Measurements from ENCODE around the gene COPS4.
A peak's percentile ranks its signal among the peaks of the same experiment; 100 is the strongest.
"Not testable (repeated sequence)": the region's sequence is repeated elsewhere in the genome, so short reads cannot be mapped to it uniquely, and the experiment has no call there.

COPS4 gene

DNA sequence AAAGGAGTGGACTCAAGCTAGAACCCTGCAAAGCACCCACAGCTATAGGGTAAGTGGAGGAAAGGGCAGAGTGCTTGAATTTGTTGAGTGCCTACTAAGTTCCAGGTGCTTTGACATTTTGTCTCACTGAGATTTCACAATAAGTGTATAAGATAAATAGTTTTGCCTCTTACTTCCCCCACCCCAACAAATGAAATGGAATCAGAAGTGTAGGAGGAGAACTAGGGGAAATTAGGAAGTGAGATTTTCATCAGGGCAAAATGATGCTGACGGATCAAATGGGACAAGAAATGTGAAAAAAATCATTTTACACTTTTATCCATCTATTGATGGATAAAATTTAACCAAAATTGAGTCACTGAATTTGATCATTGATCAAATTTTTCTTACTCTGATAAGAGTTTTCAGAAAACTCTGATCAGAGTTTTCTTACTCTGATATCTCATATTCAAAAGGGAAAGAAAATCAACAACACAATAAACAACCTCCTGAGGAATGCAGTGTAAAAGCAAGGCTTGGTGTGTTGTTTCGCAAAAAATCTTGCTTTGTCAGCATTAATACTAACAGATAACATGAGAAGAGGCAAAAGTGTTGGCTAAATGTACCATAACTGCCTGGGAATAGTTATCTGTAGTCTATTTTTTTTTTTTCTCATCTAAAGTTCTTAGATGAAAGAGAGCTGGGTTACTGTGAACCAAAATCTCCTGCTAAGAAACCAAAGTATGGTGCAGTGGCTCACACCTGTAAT, 54.6 kb downstream of the COPS4 start:
- DNase-seq (ENCODE audit: low read depth), result no peak

GRCh38 chr4:83093060-83093640, 58.2 kb downstream of the COPS4 start:
- DNase-seq (ENCODE audit: low read depth), result no peak

DNA sequence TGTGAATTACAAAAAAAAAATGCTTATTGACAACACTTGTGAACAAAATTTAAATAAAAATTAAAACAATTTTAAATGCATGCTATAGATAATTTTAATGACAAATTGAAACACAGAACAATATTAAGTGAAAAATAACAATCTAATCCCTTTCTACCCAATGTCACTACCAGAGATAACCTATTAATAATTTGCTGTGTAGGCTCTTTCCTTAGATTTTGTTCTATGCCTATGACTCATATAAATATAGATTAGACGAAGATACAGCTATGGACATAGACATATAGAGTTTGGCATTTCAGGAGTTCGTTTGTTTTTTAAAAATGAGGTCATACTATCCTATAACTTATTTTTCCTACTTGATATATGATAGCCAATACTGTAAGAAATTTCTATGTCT, 61.4 kb downstream of the COPS4 start:
- DNase-seq (ENCODE audit: low read depth), result no peak

DNA sequence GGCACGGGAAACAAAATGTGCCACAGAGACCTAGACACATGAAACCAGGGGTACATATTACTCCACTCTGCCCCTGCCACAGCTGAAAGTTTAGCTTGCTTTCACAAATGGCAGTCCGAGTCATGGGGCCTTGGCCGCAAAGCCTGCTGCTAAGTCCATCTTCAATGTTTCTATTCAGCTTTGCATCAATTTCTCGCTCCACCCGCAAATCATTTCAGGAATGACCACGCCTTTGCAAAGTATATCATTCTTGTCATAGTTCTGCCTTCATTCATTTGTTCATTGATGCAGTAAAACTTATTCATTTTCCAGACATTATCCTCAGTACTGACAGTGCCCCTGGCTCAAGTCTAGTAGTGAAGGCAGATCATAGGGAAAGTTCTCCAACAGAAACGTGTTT, 70.0 kb downstream of the COPS4 start:
- DNase-seq (ENCODE audit: low read depth), result no peak

DNA sequence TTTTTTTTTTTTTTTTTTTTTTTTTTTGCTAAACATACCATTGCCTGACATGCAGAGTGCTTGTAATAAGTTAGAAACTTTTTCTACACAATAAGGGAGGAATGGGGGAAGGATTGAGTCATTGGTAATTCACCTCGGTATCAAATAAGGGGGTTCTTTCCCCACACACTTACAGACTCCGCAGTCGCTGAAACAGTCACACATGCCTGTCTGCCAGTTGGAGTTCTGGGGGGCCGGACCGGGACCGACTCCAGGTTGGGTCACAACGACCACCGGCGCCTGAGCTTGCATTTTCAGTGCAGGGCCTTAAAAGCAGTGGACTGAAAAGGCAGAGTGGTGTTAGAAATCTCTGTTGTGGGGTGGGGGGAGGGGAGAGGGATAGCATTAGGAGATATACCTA, 72.6 kb downstream of the COPS4 start:
- DNase-seq (ENCODE audit: low read depth), result no peak

- DNase-seq (ENCODE audit: low read depth), result no peak
Measured at GRCh38 chr4:83108101-83108861, 73.3 kb downstream of the COPS4 start.

- peak; percentile 19 for DNase-seq (ENCODE audit: low read depth)
Measured at GRCh38 chr4:83109480-83110222, 74.7 kb downstream of the COPS4 start.

DNA sequence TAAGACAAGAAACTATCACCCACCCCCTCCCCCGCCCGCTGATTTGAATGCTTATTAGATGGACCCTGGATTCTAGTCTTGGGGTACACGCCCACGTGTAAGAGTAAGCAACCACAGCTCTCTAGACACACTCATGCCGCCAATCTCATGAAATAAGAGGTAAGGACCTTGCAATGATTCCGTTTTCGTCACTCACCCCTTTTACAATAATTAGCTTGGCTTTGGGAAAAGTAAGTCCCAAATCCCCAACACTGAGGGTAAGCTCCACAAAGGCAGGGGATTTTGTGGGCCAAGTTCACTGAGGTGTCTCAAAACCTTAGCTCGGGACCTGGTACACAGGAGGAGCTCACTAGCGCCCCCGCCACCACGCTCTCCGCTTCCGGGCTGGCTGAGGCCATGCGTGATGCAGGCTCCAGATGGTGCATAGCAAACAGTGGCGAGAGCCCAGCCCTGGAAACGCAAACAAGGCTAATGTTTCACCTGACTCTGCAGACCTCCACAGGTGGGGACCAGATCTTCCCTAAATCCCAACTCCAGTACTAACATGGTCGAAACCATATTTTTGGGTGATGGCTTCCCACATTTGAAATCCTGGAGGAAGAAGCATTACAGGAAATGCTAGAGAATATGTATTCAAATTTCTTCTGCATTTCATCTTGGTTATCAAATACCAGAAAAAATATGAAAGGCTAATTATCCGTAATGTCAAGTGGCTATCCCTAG, 75.4 kb downstream of the COPS4 start:
- peak; percentile 84 for DNase-seq (ENCODE audit: low read depth)

- DNase-seq (ENCODE audit: low read depth), result no peak
Measured at GRCh38 chr4:83110970-83111750, 76.2 kb downstream of the COPS4 start.

DNA sequence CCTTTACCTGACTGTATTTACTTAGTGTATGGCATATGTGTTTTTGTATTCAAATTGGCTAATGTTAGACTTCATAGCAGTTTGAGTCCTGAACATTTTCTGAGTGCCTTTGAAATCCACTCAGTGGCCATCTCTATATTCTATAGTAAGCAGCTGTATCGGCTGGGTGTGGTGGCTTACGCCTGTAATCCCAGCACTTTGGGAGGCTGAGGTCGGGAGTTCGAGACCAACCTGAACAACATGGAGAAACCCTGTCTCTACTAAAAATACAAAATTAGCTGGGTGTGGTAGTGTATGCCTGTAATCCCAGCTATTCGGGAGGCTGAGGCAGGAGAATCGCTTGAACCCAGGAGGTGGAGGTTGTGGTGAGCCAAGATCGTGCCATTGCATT, 76.8 kb downstream of the COPS4 start:
- not testable (repeated sequence) for DNase-seq (ENCODE audit: low read depth)

DNA sequence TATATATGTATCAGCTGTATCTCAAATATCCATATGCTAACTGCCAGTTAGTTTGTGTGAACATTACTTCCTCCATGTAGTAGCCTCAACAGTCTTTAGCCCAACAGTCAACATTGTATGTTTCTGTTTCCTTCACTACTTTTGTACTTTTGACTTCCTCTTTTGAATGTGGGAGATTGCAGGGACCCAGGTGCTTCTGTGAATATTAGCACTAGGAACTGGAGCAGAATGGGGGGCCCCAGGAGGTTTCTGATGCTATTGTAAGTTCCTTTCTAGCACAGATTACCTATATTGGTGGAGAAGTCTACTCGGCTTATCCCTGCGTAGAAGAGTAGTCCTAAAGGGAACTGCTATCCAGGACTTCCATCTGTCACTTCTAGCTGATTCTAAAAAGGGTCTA, 77.2 kb downstream of the COPS4 start:
- DNase-seq (ENCODE audit: low read depth), result no peak

DNA sequence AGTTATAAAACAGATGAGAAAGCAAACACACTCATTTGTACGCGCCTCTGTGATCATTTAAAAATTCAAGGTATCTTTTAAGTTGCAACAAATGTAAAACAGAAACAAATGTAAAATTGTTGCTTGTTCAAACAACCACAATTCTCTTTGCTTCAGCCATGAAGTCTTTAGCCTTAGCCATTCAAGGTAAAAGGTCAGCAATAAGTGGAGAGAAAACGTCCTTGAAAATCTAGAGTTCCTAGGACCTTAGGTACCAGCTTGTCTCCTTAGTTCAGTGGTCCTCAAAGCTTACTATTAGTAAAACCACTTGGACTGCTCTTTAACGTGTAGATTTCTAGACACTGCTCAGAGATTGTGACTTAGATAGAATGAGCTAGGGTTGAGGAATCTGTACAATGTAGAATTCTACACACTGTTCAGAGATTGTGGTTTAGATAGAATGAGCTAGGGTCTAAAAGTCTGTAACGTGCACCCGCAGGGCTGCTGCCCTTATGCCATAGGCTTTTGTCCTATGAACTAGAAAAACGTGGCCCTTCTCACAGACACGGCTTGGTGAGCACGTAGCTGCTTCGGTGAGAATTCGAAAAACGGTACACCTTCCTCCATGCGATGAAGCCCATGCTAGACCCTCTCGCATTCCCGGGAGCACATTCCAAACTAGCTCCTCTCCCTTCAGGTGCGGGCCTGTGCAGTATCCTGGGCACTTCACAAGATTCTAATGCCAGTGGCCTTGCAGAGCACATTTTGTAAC, 77.9 kb downstream of the COPS4 start:
- DNase-seq (ENCODE audit: low read depth), result no peak

DNA sequence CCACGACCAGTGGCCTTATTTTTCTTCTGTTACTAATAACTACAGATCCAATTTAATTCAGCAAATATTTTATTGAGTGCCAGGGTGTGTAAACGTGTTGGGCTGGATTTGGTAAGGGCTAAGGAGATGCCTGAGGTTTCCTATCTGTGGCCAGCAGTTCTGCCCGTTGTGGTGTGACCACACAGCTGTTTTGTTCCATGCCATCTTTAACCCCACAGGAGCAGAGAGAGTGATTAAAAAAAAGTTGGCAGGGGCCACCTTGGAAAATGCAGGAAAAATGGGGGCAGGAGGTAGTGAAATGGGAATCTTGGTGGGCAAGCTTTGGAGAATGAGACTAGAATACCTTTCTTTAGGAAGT, 78.4 kb downstream of the COPS4 start:
- no peak for DNase-seq (ENCODE audit: low read depth)

- DNase-seq (ENCODE audit: low read depth), result peak; percentile 27
Measured at GRCh38 chr4:83114576-83114975, 79.6 kb downstream of the COPS4 start, which contains the start of gene PLAC8. Gene PLAC8 (minus strand): TSS chr4:83114729. CDS start chr4:83107921, 6,808 bp downstream.

DNA sequence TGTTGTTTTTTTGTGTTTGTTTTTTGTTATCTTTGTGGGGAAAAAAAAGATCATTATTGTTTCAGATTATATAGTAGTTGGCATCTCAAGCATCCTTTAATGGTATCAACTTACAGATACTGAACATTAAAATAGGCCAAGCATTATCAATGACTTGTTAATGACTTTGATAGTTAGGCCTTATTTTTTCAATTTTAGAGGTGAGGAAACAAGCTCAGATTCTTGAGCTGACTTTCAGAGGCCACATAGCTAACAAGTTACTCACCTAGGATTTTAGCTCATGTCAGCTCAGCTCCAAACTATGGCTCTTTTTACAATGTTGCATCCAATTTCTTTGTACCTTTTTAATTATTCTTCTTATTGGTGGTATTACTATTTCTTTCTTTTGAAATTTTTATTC, 80.0 kb downstream of the COPS4 start:
- DNase-seq (ENCODE audit: low read depth), result no peak

DNA sequence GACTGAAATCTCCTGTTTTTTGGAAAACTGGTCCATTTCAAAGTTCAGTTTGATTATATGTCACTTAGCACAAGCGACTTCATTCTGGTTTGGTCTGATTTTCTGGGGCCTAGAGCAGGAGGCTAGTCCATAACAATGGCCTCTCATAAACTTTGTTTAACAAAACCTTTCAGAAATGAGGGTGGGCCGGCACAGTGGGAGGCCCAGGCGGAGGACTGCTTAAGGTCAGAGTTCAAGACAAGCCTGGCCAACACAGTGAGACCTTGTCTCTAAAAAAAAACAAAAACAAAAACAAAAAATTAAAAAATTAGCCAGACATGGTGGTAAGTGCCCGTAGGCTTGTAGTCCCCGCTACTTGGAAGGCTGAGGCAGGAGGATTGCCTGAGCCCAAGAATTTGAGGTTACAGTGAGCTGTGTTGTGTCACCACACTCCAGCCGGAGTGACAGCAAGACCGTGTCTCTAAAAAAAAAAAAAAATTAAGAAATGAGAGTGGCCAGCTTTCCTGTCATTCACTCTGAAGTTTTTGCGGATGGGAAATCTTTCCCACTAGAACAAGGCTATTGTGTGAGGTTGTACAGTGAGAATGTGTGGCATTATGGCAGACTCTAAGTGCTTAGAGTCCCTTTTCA, 80.8 kb downstream of the COPS4 start:
- no peak for DNase-seq (ENCODE audit: low read depth)

GRCh38 chr4:83118869-83119268, 83.9 kb downstream of the COPS4 start:
- DNase-seq (ENCODE audit: low read depth), result no peak

GRCh38 chr4:83121246-83121645, 86.3 kb downstream of the COPS4 start:
- DNase-seq (ENCODE audit: low read depth), result no peak

DNA sequence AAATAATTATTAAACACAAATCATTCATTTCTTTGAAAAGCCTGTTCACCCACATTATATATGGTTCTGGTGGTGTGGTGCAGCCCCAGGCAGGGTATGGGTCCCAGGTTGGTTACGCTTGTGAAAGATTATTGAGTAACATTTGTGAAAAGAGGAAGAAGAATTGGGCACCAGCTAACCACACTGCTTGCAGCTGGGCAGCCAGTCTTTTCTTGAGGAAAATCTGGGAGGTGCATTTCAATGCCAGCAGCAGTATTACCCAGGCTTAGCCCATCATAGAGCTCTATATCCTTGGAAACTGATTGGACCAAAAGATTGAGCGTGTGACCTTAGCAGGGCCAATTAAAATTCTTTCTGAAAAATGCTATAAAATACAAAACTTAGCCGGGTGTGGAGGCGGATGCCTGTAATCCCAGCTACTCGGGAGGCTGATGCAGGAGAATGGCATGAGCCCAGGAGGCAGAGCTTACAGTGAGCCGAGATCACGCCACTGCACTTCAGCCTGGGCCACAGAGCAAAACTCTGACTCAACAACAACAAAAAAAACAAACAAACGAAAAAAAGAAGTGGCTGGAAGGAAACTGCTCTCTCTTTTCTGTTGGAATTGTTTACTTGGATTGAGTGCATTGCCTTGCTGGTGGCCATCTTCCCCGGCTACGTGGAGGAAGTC, 89.3 kb downstream of the COPS4 start:
- no peak for DNase-seq (ENCODE audit: low read depth)

Measured in activated gamma-delta T cell treated with anti-CD3 and anti-CD28 coated beads, Interleukin-2, amount 50 U/mL, for 16 hours (primary cell).